B cell (primary cell): ENCODE results near the gene C6orf47. TPM values are rescaled to one million over a fixed set of nuclear protein-coding genes. Genes with fewer than 3 reads are reported as not detected.
A peak's percentile ranks its signal among the peaks of the same experiment; 100 is the strongest.

Source experiments
- ATAC-seq: fragments of 200-7000 bp; cut with Tn5 transposase; one replicate; pipeline ENCODE4 v1.10.0; 2021; ENCODE audit warnings: low read depth, mild to moderate bottlenecking, moderate number of reproducible peaks, moderate library complexity
- CTCF ChIA-PET: fragments of 350-600 bp; sonication (Branson Sonifier 250); formaldehyde crosslinking; loops from one replicate; lab custom pipeline; 2021; ENCODE audit warnings: antibody characterized with exemption, inconsistent platforms; lab: Charles Lee
- POLR2A ChIA-PET: fragments of 350-600 bp; sonication (Branson Sonifier 250); formaldehyde crosslinking; loops from one replicate; lab custom pipeline; 2021; ENCODE audit warnings: antibody characterized with exemption; lab: Charles Lee
- DNase-seq: peaks from one replicate; pipeline ENCODE4 v3.0.0; 2013
- H2AFZ ChIP-seq: 2 replicates; pipeline ENCODE4 v1.6.1; 2012; ENCODE audit warnings: mild to moderate bottlenecking, low read depth, low read length; ENCODE audit not compliant: insufficient read depth, poor library complexity, severe bottlenecking
- H3K27ac ChIP-seq, 2 donors: 1 replicate in 1 of 2; 2 replicates in 1 of 2; pipeline ENCODE4 v1.5.1; 2012 to 2013; ENCODE audit warnings: low read length in 2 of 2, mild to moderate bottlenecking in 2 of 2, moderate library complexity in 1 of 2
- H3K27me3 ChIP-seq, 4 experiments: fragments of 200-600 bp in 1 of 4; sonication (generic) in 1 of 4; replicated peaks in 1 of 4; 1 replicate in 2 of 4; 2 replicates in 2 of 4; pipeline versions ENCODE4 v1.6.1 to v1.7.0; 2013 to 2016; ENCODE audit warnings: low read length in 3 of 4, mild to moderate bottlenecking in 2 of 4, mixed read lengths in 1 of 4, moderate library complexity in 1 of 4; ENCODE audit not compliant: insufficient read depth in 4 of 4, control insufficient read depth in 3 of 4; ENCODE audit errors: control extremely low read depth in 1 of 4
- H3K36me3 ChIP-seq, 2 experiments: replicated peaks in 1 of 2; 1 replicate in 1 of 2; 2 replicates in 1 of 2; pipeline versions ENCODE4 v1.6.1 to v1.7.1; 2013; ENCODE audit warnings: low read length in 1 of 2; ENCODE audit not compliant: insufficient read depth in 2 of 2, control insufficient read depth in 1 of 2; ENCODE audit errors: control extremely low read depth in 1 of 2, extremely low read depth in 1 of 2
- H3K4me1 ChIP-seq, 2 donors: fragments of 200-600 bp in 1 of 2; sonication (generic) in 1 of 2; 1 replicate in 1 of 2; 2 replicates in 1 of 2; pipeline versions ENCODE4 v1.5.1 to v1.6.1; 2013 to 2017; ENCODE audit warnings: low read length in 2 of 2; ENCODE audit not compliant: control insufficient read depth in 2 of 2, insufficient read depth in 2 of 2
- H3K4me2 ChIP-seq: replicated peaks from 2 replicates; pipeline ENCODE3; 2012; ENCODE audit warnings: mild to moderate bottlenecking, low read depth, low read length; ENCODE audit not compliant: poor library complexity, severe bottlenecking
- H3K4me3 ChIP-seq, 5 experiments: fragments of 200-600 bp in 1 of 5; sonication (generic) in 1 of 5; 1 replicate in 3 of 5; 2 replicates in 2 of 5; pipeline versions ENCODE4 v1.5.1 to v1.7.0; 2011 to 2016; ENCODE audit warnings: low read length in 4 of 5, mild to moderate bottlenecking in 4 of 5, low read depth in 2 of 5, control low read depth in 1 of 5, moderate library complexity in 1 of 5; ENCODE audit not compliant: insufficient read depth in 1 of 5; ENCODE audit errors: control extremely low read depth in 1 of 5, extremely low read depth in 1 of 5
- H3K79me2 ChIP-seq: fragments of 200-600 bp; sonication (generic); one replicate; pipeline ENCODE4 v1.6.0; 2016; ENCODE audit warnings: low read length; ENCODE audit not compliant: control insufficient read depth, insufficient read depth
- H3K9ac ChIP-seq: fragments of 200-600 bp; sonication (generic); 2 replicates; pipeline ENCODE4 v1.6.1; 2017; ENCODE audit warnings: mild to moderate bottlenecking, low read length, moderate library complexity
- H3K9me3 ChIP-seq, 3 donors: one replicate each; pipeline versions ENCODE4 v1.6.1 to v1.7.1; 2013; ENCODE audit warnings: low read length in 2 of 3; ENCODE audit not compliant: control insufficient read depth in 2 of 3, insufficient read depth in 1 of 3; ENCODE audit errors: control extremely low read depth in 1 of 3
- H4K20me1 ChIP-seq: 2 replicates; pipeline ENCODE4 v1.6.0; 2012; ENCODE audit warnings: mild to moderate bottlenecking, low read length; ENCODE audit not compliant: insufficient read depth, control insufficient read depth, poor library complexity, severe bottlenecking
- H3K27ac Mint-ChIP-seq: one replicate; pipeline ENCODE4 v1.8.0; 2021; ENCODE audit warnings: mixed read lengths
- H3K27me3 Mint-ChIP-seq: one replicate; pipeline ENCODE4 v1.8.0; 2021; ENCODE audit warnings: mixed read lengths
- H3K4me1 Mint-ChIP-seq: one replicate; pipeline ENCODE4 v1.8.0; 2021; ENCODE audit warnings: mixed read lengths
- H3K4me3 Mint-ChIP-seq: one replicate; pipeline ENCODE4 v1.8.0; 2021; ENCODE audit warnings: mixed read lengths
- H3K9me3 Mint-ChIP-seq: one replicate; pipeline ENCODE4 v1.8.0; 2022; ENCODE audit warnings: mixed read lengths; ENCODE audit not compliant: insufficient read depth
- EZH2 ChIP-seq: IDR thresholded peaks from 2 replicates; pipeline ENCODE4 v1.6.1; 2012; ENCODE audit warnings: borderline replicate concordance, low read depth, mild to moderate bottlenecking, moderate library complexity, low read length; ENCODE audit not compliant: insufficient read depth, poor library complexity, severe bottlenecking
- WGBS: methylation state at CpG from one replicate; pipeline ENCODE4 v1.1.5; 2013; ENCODE audit warnings: missing lambda C conversion rate; ENCODE audit not compliant: insufficient coverage; 5-methylcytosine and 5-hydroxymethylcytosine counted together
- intact Hi-C: fragments of 100-400 bp; cut with micrococcal nuclease; formaldehyde crosslinking; loops from one replicate; pipeline ENCODE4 v1.10.0; 2022
- polyA plus RNA-seq: library from polyadenylated mRNA; depleted of rRNA; stranded (reverse); fragments of >200 nt; gene quantifications from 2 replicates; pipeline ENCODE4 v1.2.3, GENCODE V29; 2012
- total RNA-seq, 2 donors: library from RNA; stranded (reverse); fragments of 120-200 nt in 1 of 2; gene quantifications; 1 replicate in 1 of 2; 2 replicates in 1 of 2; pipeline versions ENCODE4 v1.2.3 to v1.2.4, GENCODE V29; 2013 to 2022
- TF ChIP-seq, protein P1 (sequence below): fragments of 200-600 bp; IDR thresholded peaks from one replicate; pipeline ENCODE4 v1.8.0; 2022; ENCODE audit warnings: antibody characterized with exemption, mild to moderate bottlenecking

C6orf47 gene
- total and polyA plus RNA-seq, 2 donors (not counting 1 experiment from before 2014, with no cell fraction given), result 7.6 to 34.0 TPM

DNA sequence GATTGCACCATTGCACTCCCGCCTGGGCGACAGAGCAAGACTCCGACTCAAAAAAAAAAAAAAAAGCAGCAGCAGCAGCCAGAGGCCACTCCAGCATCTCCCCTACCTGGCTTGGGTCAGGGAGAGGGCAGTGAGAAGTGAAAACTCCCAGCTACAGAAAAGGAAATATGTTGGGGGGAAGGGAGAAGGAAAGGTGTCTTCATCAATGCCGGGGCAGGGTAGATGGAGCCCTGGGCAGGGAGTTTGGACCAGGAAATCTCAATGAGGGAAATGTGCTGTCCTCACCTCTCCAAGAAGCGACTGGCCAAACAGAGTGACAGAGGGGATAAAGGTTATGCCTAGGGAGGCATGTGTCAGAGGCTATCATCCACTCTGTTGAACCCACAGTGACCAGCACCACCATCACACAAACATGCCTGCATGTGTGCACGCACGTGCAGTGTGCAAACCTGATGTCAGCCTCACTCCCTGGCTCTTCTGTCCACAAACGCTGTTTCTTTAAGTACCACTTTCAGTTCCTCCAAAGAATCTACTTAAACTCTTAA lies 46.4 kb downstream of the C6orf47 start:
- Mint-ChIP-seq H3K27me3 (no peaks in the 10 kb centered on the region), H3K4me3 (peak overlapping the region; percentile 70), H3K9me3 (no peaks in the 10 kb centered on the region), H3K4me1 (peaks cover 33% of the 10 kb centered on the region), H3K27ac (peak overlapping the region; percentile 89)
- peak; percentile 69 for ATAC-seq
- 70% methylated on average over 3 of the region's 8 CpGs for WGBS
- H3K27ac ChIP-seq, result peak overlapping the region; percentile 26 to 68
- no peak overlapping the region for H3K4me3 ChIP-seq
- TF ChIP-seq, protein P1, sequence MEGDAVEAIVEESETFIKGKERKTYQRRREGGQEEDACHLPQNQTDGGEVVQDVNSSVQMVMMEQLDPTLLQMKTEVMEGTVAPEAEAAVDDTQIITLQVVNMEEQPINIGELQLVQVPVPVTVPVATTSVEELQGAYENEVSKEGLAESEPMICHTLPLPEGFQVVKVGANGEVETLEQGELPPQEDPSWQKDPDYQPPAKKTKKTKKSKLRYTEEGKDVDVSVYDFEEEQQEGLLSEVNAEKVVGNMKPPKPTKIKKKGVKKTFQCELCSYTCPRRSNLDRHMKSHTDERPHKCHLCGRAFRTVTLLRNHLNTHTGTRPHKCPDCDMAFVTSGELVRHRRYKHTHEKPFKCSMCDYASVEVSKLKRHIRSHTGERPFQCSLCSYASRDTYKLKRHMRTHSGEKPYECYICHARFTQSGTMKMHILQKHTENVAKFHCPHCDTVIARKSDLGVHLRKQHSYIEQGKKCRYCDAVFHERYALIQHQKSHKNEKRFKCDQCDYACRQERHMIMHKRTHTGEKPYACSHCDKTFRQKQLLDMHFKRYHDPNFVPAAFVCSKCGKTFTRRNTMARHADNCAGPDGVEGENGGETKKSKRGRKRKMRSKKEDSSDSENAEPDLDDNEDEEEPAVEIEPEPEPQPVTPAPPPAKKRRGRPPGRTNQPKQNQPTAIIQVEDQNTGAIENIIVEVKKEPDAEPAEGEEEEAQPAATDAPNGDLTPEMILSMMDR, result no peak
- no peak for TF ChIP-seq EZH2
- H3K27me3 ChIP-seq, result no peaks in the 10 kb centered on the region
- H2AFZ ChIP-seq, result peak overlapping the region; percentile 55
- DNase-seq, result peak; percentile 60
- intact Hi-C loops, result no loop called here
- H3K79me2 ChIP-seq, result no peaks in the 10 kb centered on the region
- peaks cover 0 to 2% (median 0%) of the 10 kb centered on the region in 3 donors for H3K9me3 ChIP-seq
- H3K4me2 ChIP-seq, result peak overlapping the region; percentile 61
- H3K36me3 ChIP-seq, result no peaks in the 10 kb centered on the region
- H3K9ac ChIP-seq, result no peak overlapping the region
- H4K20me1 ChIP-seq, result no peaks in the 10 kb centered on the region
- CTCF ChIA-PET, result interaction anchor here (0.8 to 5.6 kb wide), 4 partner anchors 17 to 41 kb away, joined by 3 to 44 read pairs (median 3); partner anchors contain the start of gene LTB
- H3K4me1 ChIP-seq, result peaks cover 27 to 30% of the 10 kb centered on the region in 2 donors
- POLR2A ChIA-PET, result no interaction called here

DNA sequence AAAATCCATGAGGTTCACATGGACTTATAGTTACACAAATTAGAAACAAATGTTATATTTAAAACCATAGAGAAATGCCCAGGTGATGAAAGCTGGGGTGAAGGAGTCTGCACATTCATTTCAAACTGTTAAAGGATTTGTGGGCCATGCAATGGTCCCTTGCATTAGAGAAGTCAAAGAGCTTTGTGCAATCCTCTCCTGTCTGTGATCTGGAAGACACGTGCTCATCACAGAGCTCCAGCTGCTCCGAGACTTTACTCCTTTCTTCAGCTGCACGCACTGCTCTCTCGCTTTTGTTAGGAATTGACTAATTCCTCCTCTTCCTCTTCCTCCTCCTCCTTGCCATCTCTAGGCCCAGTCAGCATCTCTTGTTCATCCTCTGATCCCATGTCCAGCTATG lies 49.6 kb downstream of the C6orf47 start:
- H3K4me2 ChIP-seq, result no peak overlapping the region
- CTCF ChIA-PET, result interaction anchor here (0.6 to 2.8 kb wide), 5 partner anchors 11 to 60 kb away, joined by 4 to 28 read pairs (median 6); no protein-coding TSS in a partner anchor
- no peak overlapping the region for H3K4me3 Mint-ChIP-seq

More for the DNA sequence above, 49.6 kb downstream of the C6orf47 start:
- Histone ChIP-seq H2AFZ (no peak overlapping the region), H3K9ac (no peak overlapping the region), H3K79me2 (no peaks in the 10 kb centered on the region), H3K9me3 (no peaks in the 10 kb centered on the region), H3K4me3 (no peak overlapping the region), H4K20me1 (no peaks in the 10 kb centered on the region), H3K4me1 (peaks cover 20 to 21% of the 10 kb centered on the region in 2 donors), H3K27me3 (no peaks in the 10 kb centered on the region), H3K36me3 (no peaks in the 10 kb centered on the region), H3K27ac (no peak overlapping the region)
- POLR2A ChIA-PET, result no interaction called here
- ATAC-seq, result no peak
- WGBS, result 95% methylated on average over 4 of the region's 4 CpGs
- H3K27ac Mint-ChIP-seq, result no peak overlapping the region
- H3K4me1 Mint-ChIP-seq, result peaks cover 22% of the 10 kb centered on the region
- no peaks in the 10 kb centered on the region for H3K9me3 Mint-ChIP-seq
- TF ChIP-seq, protein P1, result no peak
- TF ChIP-seq EZH2, result no peak
- no peaks in the 10 kb centered on the region for H3K27me3 Mint-ChIP-seq
- intact Hi-C loops, result no loop called here
- DNase-seq, result no peak
